ENCODE results near the gene ATP9B. TPM values are rescaled to one million over a fixed set of nuclear protein-coding genes. Genes with fewer than 3 reads are reported as not detected.
"Not testable (repeated sequence)": the region's sequence is repeated elsewhere in the genome, so short reads cannot be mapped to it uniquely, and the experiment has no call there.

The ATP9B gene
- total RNA-seq, 4 donors from 2014 or later, result 26.0 to 37.4 (median 30.5) TPM

DNA sequence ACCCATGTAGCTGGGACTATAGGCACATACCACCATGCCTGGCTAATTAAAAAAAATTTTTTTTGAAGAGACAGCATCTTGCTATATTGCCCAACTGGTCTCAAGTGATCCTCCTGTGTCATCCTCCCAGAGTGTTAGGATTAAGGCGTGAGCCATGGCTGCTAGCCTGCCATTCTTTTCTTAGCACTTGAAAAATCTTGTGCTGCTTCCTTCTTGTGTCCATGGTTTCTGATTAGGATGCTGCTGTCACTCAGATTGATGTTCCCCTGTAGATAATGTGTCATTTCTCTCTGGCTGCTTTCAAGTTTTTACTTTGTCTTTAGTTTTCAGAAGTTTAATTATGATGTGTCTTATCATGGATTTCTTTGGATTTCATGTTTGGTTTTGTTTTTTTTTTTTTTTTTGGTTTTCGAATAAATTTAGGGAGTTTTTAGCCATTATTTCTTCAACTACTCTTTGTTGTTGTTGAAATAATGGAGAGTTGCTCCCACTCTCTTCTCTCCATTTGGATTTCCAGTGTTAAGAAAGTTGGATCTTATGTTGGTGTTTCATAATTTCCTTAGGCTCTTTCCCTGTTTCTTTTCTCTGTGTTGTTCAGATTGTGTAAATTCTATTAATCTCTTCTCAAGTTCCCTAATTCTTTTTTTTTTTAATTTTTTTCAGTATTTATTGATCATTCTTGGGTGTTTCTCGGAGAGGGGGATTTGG lies 2.5 kb downstream of the ATP9B start:
- intact Hi-C loops (cut with DNase I), result no loop called here
- Histone ChIP-seq H3K27me3 (no peaks in the 10 kb centered on the region), H3K9me3 (no peaks in the 10 kb centered on the region), H3K4me3 (no peak overlapping the region), H3K27ac (replicated peaks in 1 of 4) (no peak overlapping the region), H3K4me1 (peaks cover 11 to 49% (median 29%) of the 10 kb centered on the region in 4 donors), H3K36me3 (no peaks in the 10 kb centered on the region)
- TF ChIP-seq POLR2A (IDR thresholded peaks at IDR 0.05; ENCODE audit: low read depth) (no peak), EP300 (IDR thresholded peaks at IDR 0.05) (no peak), POLR2AphosphoS5 (IDR thresholded peaks at IDR 0.05) (no peak)
- TF ChIP-seq, protein P1, sequence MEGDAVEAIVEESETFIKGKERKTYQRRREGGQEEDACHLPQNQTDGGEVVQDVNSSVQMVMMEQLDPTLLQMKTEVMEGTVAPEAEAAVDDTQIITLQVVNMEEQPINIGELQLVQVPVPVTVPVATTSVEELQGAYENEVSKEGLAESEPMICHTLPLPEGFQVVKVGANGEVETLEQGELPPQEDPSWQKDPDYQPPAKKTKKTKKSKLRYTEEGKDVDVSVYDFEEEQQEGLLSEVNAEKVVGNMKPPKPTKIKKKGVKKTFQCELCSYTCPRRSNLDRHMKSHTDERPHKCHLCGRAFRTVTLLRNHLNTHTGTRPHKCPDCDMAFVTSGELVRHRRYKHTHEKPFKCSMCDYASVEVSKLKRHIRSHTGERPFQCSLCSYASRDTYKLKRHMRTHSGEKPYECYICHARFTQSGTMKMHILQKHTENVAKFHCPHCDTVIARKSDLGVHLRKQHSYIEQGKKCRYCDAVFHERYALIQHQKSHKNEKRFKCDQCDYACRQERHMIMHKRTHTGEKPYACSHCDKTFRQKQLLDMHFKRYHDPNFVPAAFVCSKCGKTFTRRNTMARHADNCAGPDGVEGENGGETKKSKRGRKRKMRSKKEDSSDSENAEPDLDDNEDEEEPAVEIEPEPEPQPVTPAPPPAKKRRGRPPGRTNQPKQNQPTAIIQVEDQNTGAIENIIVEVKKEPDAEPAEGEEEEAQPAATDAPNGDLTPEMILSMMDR (IDR thresholded peaks at IDR 0.05), result no peak
- WGBS, result 95% methylated on average over 3 of the region's 3 CpGs
- no peak for DNase-seq (ENCODE audit: extremely low spot score)

- WGBS, result 96% methylated on average over 3 of the region's 27 CpGs
- H3K27me3 ChIP-seq; H3K27ac ChIP-seq (replicated peaks in 1 of 4); DNase-seq (ENCODE audit: extremely low spot score); H3K9me3 ChIP-seq; intact Hi-C loops (cut with DNase I); H3K36me3 ChIP-seq; H3K4me3 ChIP-seq: not testable (repeated sequence)
- peaks cover 11 to 49% (median 33%) of the 10 kb centered on the region in 4 donors for H3K4me1 ChIP-seq
Measured at GRCh38 chr18:79072655-79073054, 3.5 kb downstream of the ATP9B start.

DNA sequence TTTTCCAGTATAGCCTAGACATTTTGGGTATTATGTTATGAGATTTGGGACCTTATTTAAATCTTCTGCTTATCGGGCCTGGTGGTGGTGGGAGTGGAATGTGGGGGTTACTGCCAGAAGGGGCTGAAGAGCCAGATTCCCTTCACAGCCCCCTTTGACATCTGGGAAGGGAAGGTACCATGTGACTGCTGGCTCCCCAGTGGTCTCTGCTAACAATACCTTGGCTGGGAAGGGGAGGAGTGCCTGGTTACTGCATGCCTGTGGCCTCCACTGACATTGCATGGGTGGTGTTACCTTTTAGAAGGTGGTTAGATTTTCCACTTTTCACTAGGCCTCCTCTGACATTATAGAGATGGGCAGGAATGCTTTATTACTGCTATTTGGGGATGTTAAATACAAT lies 8.0 kb downstream of the ATP9B start:
- Histone ChIP-seq H3K4me3 (no peak overlapping the region), H3K4me1 (peaks cover 0 to 27% (median 12%) of the 10 kb centered on the region in 4 donors), H3K9me3 (no peaks in the 10 kb centered on the region), H3K27me3 (no peaks in the 10 kb centered on the region), H3K36me3 (peaks cover 0 to 8% (median 4%) of the 10 kb centered on the region in 4 donors), H3K27ac (replicated peaks in 1 of 4) (no peak overlapping the region)
- TF ChIP-seq POLR2A (IDR thresholded peaks at IDR 0.05; ENCODE audit: low read depth) (no peak), EP300 (IDR thresholded peaks at IDR 0.05) (no peak), POLR2AphosphoS5 (IDR thresholded peaks at IDR 0.05) (no peak)
- TF ChIP-seq, protein P1 (IDR thresholded peaks at IDR 0.05), result no peak
- DNase-seq (ENCODE audit: extremely low spot score), result no peak
- intact Hi-C loops (cut with DNase I), result no loop called here
- 71% methylated on average over 1 of the region's 1 CpG for WGBS

GRCh38 chr18:79078791-79079190 lies 9.6 kb downstream of the ATP9B start:
- DNase-seq (ENCODE audit: extremely low spot score); intact Hi-C loops (cut with DNase I); H3K4me3 ChIP-seq; H3K9me3 ChIP-seq; H3K27ac ChIP-seq (replicated peaks in 1 of 4); H3K27me3 ChIP-seq: not testable (repeated sequence)
- peaks cover 0 to 20% (median 12%) of the 10 kb centered on the region in 4 donors for H3K36me3 ChIP-seq
- WGBS, result 99% methylated on average over 5 of the region's 5 CpGs
- peaks cover 0 to 25% (median 9%) of the 10 kb centered on the region in 4 donors for H3K4me1 ChIP-seq

DNA sequence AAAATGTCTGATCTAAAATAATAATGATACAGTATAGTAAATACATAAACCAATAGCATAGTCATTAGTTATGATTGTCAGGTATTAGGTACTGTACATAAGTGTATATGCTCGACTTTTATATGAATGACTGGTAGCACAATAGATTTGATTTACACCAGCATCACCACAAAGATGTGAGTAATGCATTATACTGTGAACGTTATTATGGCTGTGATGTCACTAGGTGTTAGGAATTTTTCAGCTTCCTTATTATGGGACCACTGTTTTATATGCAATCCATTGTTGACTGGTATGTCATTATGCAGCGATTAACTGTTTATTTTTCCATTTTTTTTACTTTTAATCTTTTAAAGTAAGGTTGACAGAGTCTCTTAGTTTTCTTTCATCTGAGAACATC lies 23.7 kb downstream of the ATP9B start:
- TF ChIP-seq POLR2AphosphoS5 (IDR thresholded peaks at IDR 0.05) (no peak), POLR2A (IDR thresholded peaks at IDR 0.05; ENCODE audit: low read depth) (no peak), EP300 (IDR thresholded peaks at IDR 0.05) (no peak)
- TF ChIP-seq, protein P1 (IDR thresholded peaks at IDR 0.05), result no peak
- peaks cover 0 to 9% (median 4%) of the 10 kb centered on the region in 4 donors for H3K36me3 ChIP-seq

GRCh38 chr18:79093986-79094385 lies 24.8 kb downstream of the ATP9B start:
- Histone ChIP-seq H3K27ac (replicated peaks in 1 of 4) (no peak overlapping the region), H3K4me3 (no peak overlapping the region), H3K36me3 (peaks cover 0 to 9% (median 4%) of the 10 kb centered on the region in 4 donors), H3K9me3 (no peaks in the 10 kb centered on the region), H3K27me3 (no peaks in the 10 kb centered on the region), H3K4me1 (peaks cover 0 to 26% (median 22%) of the 10 kb centered on the region in 4 donors)
- TF ChIP-seq, protein P1 (IDR thresholded peaks at IDR 0.05), result no peak
- DNase-seq (ENCODE audit: extremely low spot score), result no peak
- 94% methylated on average over 3 of the region's 3 CpGs for WGBS
- intact Hi-C loops (cut with DNase I), result no loop called here

More for the DNA sequence above, 23.7 kb downstream of the ATP9B start:
- intact Hi-C loops (cut with DNase I), result no loop called here
- H3K27ac ChIP-seq (replicated peaks in 1 of 4), result no peak overlapping the region
- DNase-seq (ENCODE audit: extremely low spot score), result no peak
- WGBS, result 75% methylated on average over 3 of the region's 3 CpGs
- no peaks in the 10 kb centered on the region for H3K27me3 ChIP-seq
- H3K4me1 ChIP-seq, result peaks cover 0 to 26% (median 22%) of the 10 kb centered on the region in 4 donors
- H3K9me3 ChIP-seq, result no peaks in the 10 kb centered on the region
- no peak overlapping the region for H3K4me3 ChIP-seq
